ENCODE measurements around the gene HUS1B.
"Not testable (repeated sequence)": the region's sequence is repeated elsewhere in the genome, so short reads cannot be mapped to it uniquely, and the experiment has no call there.

The HUS1B gene

DNA sequence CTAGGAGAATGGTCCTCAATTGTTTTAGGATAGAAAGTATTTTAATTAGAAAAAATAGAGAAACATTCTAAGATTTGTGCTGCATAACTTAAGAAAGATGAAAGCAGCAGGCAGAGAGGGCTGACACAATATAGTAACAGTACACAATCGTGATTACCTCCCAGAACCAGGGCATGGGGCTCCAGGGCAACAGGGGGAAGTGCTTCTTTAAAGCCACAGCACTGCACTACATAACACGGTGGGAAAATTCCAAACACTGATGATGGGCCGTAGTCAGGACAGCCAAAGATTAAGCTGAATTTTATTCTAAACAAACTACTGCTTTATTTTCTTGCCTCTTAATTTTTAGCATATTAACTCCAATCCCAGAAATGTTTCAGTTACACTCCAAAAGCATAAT, 21.6 kb upstream of the HUS1B start:
- no peak for DNase-seq

GRCh38 chr6:677919-678318, 21.0 kb upstream of the HUS1B start:
- no peak for DNase-seq

DNA sequence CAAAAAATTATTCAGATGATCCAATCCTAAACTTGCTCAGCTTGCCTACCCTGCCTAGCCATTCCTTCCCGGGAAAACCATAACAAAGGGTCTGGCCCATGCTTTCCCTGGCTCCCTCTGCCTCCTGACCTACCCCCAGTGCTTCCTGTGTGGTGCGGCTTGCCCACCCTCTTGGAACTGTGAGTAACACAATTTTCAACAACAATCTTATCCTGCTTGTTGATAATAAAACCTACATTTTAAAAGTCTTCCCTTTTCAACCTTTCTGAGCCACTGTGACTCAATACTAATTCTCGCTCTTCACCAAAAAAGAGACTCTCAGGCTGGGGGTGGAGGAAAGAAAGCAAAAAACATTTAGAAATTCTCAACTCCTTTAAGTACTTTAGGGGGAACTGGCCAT, 18.1 kb upstream of the HUS1B start:
- DNase-seq, result no peak

DNA sequence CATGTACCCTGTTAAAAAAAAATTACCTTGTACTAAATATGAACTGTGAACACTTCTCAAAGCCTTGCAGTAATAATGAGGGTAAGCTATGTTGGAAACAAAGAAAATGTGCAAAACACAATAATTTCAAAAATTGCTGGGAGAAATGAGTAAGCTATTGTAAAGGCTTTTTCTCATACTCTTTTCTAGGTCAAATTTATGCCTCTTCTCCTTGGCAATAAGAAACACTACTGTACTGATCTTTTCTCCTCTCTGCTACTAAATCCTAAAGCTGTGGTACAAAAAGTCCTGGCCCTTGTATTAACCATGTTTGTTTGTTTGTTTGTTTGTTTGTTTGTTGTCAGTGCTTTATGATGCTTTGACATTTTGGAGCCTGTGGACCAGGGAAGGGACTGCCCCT, 17.5 kb upstream of the HUS1B start:
- DNase-seq, result no peak

- no peak for DNase-seq
Observed at GRCh38 chr6:667253-667927, 10.5 kb upstream of the HUS1B start.

DNA sequence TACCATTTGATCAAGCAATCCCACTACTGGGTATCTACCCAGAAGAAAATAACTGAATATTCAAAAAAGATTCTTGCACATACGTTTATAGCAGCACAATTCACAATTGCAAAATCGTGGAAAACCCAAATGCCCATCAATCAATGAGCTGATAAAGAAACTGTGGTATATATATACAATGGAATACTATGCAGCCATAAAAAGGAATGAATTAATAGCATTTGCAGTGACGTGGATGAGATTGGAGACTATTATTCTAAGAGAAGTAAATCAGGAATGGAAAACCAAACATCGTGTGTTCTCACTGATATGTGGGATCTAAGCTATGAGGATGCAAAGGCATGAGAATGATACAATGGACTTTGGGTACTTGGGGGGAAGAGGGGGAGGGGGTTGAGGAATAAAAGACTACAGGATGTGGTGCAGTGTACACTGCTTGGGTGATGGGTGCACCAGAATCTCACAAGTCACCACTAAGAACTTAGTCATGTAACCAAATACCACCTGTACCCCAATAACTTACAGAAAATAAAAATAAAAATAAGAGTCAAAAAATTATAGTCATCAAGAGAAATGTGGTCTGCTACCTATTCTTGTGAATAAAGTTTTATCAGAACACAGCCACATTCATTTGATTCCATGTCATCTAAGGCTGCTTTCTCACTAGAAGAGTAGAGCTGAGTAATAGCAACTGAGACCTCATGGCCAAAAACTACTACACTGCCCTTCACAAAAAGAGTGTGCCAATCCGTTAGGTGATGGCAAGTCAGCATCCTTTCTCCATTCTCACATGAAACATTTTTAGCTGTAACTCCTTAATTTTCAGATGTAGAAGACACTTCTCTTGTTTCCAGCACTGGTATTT, 8.7 kb upstream of the HUS1B start:
- no peak for DNase-seq

- DNase-seq, result not testable (repeated sequence)
Observed at GRCh38 chr6:663788-664187, 6.9 kb upstream of the HUS1B start.

DNA sequence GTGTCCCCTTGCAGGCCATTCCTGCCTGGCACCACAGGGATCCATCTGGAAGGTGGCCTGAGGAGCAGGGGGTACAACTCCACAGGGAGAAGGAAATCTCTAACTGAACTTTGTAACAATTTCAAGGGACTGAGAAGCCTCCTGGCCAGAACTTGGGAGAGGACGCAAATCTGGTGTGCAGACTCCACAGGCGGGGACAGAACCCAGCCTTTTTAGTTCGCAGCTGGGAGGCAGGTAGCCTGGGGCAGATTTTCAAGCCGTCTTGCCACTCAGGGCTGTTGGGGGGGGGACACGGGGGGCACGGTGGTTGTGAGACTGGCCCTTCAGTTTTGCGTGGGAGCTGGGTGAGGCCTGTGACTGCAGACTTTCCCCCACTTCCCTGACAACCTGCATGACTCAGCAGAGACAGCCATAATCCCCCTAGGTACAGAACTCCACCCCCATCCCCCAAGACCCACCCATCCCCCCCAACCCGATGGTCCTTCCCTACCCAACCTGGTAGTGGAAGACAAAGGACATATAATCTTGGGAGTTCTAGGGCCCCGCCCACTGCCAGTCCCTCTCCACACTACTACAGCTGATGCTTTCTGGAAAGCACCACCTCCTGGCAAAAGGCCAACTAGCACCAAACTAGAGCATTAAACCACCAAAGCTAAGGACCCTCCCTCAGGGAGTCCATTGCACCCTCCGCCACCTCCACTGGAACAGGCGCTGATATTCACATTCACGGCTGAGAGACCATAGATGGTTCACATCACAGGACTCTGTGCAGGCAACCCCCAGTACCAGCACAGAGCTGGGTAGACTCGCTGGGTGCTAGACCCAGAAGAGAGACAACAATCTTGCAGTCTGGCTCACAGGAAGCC, 3.0 kb upstream of the HUS1B start:
- DNase-seq, result no peak

- no peak for DNase-seq
Observed at GRCh38 chr6:658244-658643, 1.3 kb upstream of the HUS1B start.

DNA sequence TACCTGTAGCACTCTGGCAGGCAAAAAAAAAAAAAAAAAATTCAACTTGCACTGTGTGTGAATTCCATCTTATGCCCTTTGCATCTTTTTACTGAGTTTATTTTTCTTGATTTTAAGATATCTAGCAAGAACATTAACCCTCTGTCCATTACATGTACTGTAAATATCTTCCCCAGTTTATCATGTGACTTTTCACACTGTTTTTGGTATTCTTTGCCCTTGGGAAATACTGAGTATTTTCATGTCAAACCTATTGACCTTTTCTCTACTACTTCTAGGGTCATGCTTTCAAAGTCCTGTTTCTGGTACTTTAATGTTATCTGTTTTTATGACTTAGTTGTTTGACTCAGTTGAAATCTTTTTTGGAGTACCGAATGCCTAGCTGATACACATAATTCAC, 843 bp upstream of the HUS1B start:
- DNase-seq, result no peak

DNA sequence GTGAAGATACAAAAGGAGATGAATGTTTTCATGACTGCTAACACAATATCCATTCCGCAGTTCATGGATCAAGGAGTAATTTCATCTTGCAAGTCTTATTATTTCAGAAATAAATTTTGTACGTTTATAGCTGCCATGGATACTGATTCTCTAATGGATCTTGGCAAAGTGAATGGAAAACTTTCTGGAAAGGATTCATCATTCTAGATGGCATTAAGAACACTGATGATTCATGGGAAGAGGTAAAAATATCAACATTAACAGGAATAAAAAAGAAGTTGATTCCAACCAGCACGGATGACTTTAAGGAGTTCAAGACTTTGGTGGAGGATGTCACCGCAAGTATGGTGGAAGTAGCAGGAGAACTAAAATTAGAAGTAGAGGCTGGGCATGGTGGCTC, 2.8 kb downstream of the HUS1B start:
- no peak for DNase-seq

DNA sequence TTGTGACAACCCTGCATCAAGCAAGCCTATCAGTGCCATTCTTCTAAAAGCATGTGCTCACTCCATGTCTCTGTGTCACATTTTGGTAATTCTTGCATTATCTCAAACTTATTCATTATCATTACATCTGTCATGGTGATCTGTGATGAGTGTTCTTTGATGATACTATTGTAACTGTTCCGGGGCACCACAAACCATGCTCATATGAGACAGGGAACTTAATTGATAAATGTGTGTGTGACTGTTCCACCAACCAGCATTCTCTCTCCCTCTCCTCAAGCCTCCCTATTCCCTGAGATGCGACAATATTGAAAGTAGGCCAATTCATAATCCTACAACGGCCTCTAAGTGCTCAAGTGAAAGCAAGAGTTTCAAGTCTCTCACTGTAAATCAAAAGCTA, 4.0 kb downstream of the HUS1B start:
- no peak for DNase-seq

- DNase-seq, result no peak
Observed at GRCh38 chr6:650098-650497, 6.8 kb downstream of the HUS1B start.

GRCh38 chr6:642805-643204, 14.1 kb downstream of the HUS1B start:
- no peak for DNase-seq

GRCh38 chr6:641225-641985, 15.5 kb downstream of the HUS1B start:
- DNase-seq, result no peak

DNA sequence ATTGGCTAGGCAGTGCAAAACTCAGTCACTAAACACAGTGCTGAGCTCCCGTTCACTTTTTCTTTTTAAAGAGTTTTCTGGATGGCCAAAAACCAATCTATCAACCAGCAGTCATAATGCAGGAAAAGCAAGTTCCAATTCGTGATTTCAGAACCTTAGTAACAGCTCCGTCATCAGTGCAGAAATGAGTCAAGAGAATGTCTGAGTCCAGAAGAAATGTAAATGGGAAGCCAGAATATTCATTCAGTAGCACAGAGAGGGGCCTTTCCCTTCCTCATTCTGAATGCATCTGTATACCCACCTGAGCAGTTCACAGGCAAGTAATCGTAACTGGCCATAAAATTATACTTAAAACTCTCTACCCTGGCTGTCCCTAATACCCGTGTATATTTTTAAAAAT, 20.4 kb downstream of the HUS1B start:
- no peak for DNase-seq

GRCh38 chr6:635233-635632, 21.7 kb downstream of the HUS1B start:
- no peak for DNase-seq

GRCh38 chr6:633611-634010, 23.3 kb downstream of the HUS1B start:
- no peak for DNase-seq

DNA sequence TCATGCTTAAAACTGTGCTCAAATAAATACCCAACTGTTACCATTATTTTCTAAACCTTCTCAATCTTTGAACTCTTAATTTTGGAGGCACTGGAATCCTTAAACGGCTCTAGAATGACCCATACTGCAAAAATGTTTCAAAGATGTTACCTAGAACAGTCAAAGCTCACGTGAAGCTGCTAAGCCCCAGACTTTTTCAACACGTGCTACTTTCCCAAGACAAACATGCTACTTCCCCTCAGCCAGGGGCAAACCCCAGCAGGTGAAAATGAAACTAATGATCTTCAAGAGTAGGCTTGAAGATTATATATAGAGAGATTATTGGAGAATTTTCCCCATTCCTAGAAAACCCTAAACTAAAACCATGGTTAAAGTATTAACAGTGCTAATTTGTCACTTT, 28.1 kb downstream of the HUS1B start:
- no peak for DNase-seq

- no peak for DNase-seq
Observed at GRCh38 chr6:626236-626635, 30.7 kb downstream of the HUS1B start.

DNA sequence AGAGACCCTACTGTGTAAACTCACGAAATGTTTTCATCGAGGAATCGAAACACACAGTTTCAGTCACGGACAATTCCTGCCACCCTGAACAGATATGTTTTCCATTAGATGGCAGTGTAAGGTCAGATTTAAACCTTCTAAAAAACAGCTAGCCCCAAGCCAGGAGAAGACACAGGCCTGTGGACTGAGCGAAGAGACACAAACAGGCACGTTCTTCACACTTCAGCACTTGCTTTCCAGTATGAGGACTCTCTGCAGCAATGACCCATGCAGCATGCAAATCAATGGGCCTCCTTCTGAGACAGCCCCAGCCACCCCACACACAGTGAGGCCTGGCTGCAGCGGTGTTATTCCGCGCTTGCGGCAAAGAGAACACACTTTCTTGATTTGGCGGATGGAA, 31.9 kb downstream of the HUS1B start:
- no peak for DNase-seq

DNA sequence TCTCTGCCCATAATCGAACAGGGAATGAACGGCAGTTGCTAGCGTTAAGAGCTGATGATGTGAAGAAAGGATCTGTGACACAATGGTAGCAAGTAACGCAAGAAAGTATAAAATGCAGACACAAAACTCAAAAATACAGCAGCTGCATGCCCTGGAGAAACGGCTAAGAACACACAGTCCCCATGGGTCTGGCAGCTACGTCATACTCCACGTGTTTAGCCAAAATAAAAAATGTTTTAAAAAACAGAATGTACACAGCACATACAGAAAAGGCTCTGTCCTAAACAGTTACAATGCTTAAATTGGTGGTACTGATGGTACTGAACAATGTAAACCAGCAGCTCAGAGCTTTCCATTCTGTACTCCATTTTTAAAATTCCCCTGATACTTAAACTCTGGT, 34.4 kb downstream of the HUS1B start:
- no peak for DNase-seq

- DNase-seq, result no peak
Observed at GRCh38 chr6:621931-622330, 35.0 kb downstream of the HUS1B start.

All from T1000 (cell line).